ENCODE measurements around the gene AIMP2.
A peak's percentile ranks its signal among the peaks of the same experiment; 100 is the strongest.
"Not testable (repeated sequence)": the region's sequence is repeated elsewhere in the genome, so short reads cannot be mapped to it uniquely, and the experiment has no call there.

AIMP2 gene

DNA sequence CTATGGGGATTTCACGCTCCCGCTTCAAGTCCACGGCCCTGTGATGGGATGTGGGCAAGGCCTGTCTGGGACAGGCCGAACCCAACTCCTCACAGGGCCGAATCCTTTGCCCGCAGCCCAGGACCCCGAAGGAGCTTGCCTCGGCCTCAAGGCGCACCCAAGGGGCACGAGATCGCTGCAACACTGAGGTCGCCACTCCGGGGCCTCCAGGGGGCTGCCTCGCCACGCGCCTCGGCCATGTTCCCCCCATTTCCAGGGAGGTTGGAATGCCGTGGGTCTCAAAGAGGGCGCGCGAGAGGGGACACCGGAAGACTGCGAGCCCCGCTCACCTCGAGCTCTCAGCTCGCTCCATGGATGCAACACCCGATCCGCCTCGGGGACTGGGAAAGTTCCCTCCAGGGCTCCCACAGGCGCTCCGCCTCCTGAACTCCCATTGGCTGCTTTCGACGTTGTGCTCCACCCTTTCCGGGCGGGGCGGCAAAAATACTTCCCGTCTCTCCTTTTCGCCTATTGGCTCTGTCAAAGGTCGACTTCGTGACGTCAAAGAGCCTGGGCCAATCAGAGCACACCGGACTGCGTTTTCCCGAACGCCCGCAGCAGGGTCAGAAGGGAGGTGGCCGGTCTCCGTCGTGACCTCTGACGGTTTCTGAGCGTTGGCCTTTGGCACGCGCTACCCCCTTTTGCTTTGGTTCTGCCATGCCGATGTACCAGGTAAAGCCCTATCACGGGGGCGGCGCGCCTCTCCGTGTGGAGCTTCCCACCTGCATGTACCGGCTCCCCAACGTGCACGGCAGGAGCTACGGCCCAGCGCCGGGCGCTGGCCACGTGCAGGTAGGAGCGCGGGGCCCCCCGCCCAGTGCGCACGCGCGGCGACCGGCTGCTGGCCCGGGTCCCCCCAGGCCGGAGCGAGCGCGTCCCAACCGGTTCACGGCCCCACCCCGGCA is at the start of gene AIMP2, which contains the start of gene PMS2:
Gene AIMP2, plus strand, starts transcription at position 605 of the 944 bp plus-strand sequence. Its CDS starts 92 bp downstream, at position 697.
Gene PMS2, minus strand, starts transcription at position 382 of the 944 bp plus-strand sequence. Its CDS starts 30 bp downstream, at position 352.
- peak; percentile 99 for DNase-seq

DNA sequence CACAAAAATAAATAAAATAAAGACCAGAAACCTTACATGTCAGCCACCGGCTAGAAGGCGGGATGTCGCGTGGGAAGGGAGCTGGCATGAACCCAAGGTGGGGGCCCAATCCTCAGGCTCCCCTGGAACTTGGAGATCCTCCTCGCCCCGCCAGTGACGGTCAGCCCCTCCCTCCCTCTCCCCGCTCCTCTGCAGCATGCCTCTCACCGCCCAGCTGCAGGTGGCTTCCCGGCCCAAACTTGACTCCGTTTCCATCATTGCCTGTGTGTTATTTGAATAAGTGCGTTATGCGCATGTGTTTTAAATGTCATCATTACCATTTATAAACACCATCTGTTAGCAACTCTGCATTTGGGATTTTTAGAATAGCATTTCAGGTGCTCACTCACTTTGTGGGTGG is 45.9 kb upstream of the AIMP2 start:
- not testable (repeated sequence) for DNase-seq

DNA sequence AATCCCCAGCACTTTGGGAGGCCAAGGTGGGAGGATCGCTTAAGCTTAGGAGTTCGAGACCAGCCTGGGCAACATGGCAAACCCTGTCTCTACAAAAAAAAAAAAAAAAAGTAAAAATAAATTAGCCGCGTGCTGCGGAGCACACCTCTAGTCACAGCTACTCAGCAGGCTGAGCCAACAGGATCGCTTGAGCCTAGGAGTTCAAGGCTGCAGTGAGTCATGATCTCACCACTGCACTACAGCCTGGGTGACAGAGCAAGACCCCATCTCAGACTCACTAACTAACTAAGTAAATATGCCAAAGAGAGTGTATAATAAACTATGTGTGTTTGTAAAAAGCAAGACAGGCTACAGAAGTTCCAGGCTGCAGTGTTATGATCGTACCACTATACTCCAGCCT is 45.3 kb upstream of the AIMP2 start:
- not testable (repeated sequence) for DNase-seq

DNA sequence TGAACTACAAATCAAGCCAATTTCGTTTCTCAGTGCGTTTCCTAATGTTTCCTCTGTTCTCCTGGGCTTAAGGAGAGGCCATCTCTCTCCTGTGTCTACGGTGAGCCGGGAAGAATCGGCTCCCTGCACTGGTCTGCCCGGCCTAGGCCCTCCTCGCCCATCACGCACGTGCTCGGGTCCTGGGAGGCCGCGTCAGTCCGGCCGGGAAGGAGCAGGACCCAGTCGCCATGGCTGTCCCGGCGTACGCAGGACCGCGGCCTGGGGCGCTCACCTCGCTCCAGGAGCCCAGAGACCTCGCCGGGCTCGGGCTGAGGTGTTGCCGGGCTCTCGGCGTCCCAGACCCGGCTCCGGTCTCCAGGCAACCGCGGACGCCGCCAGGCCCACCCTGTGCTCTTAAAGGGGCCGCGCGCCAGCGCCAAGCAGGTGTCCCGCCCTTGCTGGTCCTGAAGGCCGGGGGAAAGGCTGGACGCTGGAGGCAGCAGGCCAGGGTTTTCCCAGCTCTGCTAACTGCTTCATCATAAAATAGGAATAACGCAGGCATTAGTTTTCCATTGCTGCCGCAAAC is 38.6 kb upstream of the AIMP2 start, which contains the start of gene RSPH10B:
Gene RSPH10B, minus strand, starts transcription at position 343 of the 565 bp plus-strand sequence. CDS start 3,573 bp downstream, outside the sequence.
- not testable (repeated sequence) for DNase-seq

DNA sequence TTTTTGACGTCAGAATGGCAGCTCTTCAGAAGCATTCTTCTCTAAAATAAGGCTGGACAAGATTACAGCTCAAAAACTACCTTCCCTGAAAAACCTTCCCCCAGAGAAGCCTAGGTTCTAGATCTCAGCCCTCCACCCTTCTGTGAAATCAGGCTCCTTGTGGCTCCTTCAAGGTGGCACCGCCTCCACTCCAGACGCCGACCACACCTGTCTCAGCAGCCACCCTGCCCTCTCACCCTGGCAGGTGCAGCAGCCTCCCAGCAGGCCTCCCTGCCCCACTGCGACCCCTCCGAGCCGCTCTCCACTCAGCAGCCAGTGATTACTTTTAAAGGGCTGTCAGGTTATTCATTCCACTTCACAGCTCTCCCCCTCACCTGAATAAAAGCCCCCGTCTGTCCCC is 35.5 kb upstream of the AIMP2 start:
- not testable (repeated sequence) for DNase-seq

DNA sequence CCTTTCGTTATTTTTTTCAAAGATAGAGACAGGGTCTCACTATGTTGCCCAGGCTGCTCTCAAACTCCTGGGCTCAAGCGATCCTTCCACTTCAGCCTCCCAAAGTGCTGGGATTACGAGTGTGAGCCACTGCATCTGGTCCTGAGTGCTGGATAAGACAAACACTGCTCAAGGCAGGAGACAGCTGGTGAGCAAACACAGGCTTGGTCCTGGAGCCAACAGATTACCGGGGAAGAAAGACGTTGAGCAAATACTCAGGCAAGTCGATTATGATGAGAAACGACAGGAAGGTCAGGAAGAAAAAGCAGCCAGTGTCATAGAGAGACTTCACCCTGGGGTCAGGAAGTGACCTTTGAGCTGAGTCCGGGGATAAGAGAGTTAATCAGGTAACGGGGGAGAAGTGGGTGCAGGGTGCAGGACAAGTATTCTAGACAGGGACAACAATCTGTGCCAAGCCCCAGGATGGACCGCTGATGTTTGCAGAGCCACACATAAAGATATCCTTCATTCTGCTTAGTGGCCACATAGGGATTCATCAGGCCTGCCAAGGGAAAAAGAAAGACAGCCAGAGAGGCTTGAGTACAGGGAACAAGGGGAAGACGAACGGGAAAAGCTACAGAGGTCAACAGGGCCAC is 29.3 kb upstream of the AIMP2 start:
- DNase-seq = not testable (repeated sequence)

DNA sequence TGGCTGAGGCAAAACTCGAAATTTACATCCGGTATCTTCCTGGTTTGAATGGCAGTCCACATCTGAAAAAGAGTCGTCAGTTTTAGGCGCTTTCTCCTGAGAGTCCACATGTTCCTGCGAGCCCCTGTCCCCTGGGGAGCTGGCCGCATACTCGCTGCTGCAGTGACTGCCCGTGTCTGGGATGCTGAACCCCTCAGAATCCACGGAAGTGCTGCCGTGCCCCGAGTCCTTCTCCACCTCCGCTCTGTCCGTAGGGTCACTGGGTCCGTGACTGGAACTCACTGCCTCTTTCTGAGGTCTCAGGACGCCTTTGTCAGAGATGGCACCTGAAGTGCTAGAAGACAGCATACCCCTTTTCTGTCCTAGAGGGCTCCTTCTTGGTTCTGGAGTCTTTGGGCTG is 22.0 kb upstream of the AIMP2 start:
- DNase-seq = not testable (repeated sequence)

DNA sequence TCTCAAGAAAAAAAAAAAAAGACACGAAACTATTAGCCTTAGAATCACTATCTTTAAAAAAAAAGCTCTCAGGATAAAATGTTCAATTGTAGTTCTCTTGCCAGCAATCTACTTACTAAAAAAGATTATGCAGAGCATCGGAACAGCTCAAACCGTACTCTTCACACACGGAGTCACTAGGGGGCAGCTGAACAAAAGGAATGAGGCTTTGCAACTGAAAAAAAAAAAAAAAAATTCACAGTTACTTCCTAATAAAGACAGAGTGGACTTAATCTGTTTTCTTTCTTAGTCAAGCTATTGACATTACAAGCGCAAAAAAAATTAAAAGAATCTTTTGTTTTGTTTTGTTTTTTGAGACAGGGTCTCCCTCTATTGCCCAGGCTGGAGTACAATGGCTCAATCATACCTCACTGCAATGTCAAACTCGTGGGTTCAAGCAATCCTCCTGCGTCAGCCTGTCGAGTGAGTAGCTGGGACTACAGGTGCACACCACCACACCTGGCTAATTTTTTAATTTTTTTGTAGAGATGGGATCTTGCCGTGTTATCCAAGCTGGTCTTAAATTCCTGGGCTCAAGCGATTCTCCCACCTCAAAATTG is 11.8 kb upstream of the AIMP2 start:
- DNase-seq = peak; percentile 90

DNA sequence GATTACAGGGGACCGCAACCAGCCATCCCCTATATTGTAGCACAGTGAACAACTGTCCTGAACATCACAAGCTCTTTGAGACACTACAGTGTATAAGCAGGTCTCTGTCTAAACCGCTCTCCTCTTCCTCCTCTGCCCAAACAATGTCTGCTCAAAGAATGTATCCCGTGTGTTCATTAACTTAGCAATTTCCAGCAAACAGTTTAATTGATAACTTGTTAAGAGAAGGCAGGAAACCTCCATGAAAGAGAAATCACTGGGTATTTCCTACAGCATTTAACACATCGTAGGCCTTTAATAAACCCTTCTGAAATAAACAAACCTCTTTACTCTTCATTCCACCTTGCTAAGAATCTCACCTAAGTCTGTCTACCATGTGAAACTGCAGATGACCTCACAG is 1.7 kb upstream of the AIMP2 start:
- DNase-seq = no peak

DNA sequence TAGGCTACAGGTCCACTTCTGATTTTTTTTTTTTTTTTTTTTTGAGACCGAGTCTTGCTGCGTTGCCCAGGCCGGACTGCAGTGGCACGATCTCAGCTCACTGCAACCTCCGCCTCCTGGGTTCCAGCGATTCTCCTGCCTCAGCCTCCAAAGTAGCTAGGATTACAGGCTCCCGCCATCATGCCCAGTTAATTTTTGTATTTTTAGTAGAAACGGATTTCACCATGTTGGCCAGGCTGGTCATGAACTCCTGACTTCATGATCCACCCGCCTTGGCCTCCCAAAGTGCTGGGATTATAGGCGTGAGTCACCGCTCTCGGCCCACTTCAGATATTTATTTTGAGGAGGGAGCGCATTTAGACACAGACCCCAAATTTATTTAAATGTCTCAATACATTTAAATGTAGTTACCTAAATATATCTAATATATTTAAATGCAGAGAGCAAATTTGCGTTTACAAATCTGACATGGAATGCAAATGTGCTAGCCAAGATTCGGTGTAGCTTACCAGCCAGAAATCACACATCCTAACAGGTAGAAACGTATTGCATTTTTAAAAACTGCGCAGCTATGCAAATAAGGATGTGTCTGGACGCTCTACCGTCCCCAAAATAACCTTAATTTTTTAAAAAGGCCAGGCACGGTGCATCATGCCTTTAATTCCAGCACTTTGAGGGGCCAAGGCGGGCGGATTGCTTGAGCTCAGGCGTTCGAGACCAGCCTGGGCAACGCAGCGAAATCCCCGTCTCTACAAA is 1.1 kb upstream of the AIMP2 start:
- not testable (repeated sequence) for DNase-seq

DNA sequence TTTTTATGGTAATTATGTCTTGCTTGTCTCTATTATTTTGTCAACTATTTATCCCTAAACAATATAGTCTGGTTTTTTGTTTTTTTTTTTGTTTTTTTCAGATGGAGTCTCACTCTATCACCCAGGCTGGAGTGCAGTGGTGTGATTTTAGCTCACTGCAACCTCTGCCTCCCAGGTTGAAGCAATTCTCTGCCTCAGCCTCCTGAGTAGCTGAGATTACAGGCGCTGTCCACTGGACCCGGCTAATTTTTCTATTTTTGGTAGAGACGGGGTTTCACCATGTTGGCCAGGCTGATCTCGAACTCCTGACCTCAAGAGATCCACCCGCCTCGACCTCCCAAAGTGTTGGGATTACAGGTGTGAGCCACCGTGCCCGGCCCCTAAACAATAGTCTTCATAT is 1.3 kb downstream of the AIMP2 start:
- not testable (repeated sequence) for DNase-seq

DNA sequence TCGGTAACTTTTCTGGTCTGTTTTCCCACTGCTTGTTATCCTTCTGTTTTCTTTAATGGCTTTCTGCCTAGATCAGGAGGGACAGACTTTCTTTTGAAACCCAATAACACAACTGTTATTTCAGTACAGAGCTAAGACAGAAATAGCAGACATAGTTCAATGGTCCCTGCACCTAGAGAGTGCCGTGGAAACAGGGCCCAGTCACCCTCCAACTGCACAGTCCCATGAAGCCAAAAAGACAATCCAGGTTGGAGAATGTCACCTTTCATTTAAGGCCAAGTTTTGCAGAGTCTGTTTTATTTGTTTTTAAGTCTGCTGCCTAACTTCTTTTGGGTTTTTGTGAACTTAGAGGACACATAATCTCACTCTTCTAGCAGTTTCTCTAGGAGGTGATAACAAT is 2.5 kb downstream of the AIMP2 start:
- no peak for DNase-seq

DNA sequence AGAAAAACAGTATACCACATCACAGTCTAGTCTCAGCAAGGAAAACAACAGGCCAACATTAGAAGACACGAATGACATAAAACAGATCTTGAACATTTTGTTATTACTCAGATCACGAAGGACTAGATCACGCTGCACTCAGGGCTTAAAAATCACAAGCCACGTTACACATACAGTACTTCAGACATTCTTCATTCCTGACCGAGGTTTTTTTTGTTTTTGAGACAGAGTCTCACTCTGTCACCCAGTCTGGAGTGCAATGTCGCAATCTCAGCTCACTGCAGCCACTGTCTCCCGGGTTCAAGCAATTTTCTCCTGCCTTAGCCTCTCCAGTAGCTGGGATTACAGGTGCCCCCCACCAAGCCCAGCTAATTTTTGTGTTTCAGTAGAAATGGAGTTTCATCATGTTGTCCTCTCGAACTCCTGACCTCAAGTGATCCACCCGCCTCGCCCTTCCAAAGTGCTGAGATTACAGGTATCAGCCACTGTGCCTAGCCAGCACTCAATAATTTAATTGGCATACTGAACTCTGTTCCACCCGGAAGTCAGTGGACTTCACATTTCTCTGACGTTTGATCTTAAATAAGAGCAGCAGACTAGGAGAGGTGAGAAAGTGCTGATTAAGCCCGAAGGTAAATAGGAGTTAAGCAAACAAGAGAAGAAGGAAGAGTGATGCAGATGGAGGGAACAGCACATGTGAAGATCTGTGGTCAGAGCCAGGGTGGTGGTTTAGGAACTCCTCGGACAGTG is 3.5 kb downstream of the AIMP2 start:
- DNase-seq = no peak

DNA sequence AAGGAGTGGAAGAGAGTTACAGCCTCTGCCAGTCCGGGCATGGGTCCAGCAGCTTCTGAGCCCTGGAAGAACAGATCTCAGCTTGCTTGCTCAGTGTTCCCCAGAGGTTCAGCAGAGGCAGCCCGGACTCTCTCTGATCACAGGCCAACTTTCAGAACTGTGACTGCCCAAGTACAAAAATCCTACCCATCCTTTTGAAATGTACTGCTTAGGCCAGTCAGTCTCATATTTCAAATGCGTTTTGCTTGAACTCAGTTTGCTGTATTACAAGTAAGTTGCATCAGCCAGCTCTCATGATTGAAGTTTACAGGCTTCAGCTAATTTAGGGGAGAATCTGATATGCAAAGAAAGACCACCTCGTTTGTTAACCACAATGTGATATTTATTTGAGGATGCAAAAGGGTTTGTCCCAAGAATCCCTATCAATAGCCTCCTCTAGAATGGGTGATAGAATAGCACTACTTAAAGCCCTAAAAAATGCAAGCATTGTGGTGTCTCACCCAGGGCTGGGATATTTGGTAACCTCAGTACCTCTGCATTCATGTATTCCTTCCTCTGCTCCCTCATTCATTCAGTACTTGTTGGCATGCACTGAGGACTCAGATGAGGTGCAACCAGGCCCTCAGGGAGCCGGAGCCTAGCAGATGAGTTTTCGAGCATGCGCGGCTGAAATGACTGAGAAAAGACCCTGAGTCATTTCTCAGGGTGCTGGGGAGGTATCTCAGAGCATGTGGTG is 7.0 kb downstream of the AIMP2 start:
- DNase-seq = no peak

DNA sequence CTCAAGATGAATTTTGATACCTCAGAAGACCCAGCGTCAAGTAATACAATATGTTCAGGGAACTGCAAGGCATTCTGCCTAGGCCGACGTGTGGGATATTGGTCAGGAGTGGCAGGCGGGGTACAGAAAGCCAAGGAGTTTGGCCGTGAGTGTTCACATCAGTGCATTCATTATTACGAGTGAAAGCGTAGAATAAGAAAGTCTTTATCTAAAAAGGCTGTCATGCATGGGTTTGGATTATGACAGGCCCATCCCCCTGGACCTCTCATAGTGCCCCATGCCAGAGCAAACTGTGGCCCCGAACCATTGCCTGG is 7.5 kb downstream of the AIMP2 start:
- no peak for DNase-seq

DNA sequence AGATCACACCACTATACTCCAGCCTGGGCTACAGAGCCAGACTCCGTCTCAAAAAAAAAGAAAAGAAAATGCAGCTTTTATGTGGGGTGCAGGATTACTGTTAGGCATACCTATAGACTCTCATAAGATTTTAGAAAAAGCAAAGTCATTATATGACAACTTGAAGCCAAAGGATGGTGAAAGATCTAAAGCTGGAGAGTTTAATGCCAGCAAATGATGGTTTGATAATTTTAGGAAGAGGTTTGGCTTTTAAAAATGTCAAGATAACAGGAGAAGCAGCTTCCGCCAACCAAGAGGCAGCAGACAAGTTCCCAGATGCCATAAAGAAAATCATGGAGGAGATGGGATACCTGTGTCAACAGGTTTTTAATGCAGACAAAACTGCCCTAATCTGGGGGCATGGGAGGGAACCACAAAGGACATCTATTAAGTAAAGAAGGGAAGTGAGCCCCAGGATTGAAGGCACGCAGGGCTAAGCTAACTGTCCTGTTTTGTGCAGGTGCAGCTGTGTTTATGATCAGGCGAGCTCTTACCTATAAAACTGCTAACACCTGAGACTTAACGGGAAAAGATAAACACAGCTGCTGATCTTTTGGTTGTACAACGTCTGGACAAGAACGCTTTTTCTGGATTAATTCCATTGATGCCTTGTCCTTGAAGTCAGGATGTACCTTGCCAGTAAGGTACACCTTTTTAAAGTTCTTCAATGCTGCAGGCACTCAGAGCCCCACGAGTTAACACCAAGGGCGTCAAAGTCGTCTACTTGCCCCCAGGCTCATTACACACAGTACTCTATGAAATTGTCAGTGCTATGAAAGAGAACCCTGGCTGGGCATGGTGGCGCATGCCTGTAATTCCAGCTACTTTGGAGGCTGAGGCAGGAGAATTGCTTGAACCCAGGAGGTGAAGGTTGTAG is 11.6 kb downstream of the AIMP2 start:
- DNase-seq = no peak

DNA sequence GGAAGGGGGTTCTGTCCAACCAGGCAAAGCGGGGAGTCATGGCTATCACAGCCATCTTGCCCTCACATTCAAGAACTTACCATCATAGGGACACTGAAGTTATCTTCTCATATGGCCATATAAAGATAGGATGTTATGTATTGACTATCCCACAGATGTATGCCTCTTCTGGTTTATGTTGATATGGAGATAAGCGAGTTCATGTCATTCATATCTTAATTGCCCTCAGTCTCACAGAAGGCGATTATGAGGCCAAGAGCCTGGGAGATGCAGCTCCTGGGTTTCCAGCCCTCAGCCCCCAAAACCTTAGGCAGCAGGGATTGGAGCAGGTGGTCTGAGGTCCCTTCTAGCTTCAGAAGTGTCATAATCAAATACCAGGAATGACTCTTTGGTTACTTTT is 13.6 kb downstream of the AIMP2 start:
- peak; percentile 60 for DNase-seq

DNA sequence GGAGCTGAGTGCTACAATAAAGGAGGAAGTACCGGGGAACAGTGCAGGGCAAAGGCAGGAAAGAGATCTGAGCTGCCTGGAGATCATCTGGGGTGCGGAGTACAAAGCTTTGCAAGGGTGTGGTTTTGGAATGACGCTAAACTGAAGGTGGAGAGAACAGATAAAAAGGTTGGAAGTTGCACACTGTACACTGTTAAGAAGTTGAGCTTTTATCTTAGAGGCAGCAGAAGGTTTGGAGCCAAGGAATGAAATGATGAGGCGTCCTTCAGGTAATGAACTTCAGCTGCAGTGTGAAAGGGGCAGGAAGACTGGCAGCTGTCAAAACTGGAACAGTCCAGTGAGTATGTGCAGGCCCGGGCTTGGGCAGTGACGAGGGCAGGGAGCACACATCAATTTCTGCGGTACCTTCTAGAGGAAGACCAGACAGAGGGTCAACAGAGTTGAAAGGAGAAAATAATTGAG is 14.9 kb downstream of the AIMP2 start:
- peak; percentile 96 for DNase-seq

DNA sequence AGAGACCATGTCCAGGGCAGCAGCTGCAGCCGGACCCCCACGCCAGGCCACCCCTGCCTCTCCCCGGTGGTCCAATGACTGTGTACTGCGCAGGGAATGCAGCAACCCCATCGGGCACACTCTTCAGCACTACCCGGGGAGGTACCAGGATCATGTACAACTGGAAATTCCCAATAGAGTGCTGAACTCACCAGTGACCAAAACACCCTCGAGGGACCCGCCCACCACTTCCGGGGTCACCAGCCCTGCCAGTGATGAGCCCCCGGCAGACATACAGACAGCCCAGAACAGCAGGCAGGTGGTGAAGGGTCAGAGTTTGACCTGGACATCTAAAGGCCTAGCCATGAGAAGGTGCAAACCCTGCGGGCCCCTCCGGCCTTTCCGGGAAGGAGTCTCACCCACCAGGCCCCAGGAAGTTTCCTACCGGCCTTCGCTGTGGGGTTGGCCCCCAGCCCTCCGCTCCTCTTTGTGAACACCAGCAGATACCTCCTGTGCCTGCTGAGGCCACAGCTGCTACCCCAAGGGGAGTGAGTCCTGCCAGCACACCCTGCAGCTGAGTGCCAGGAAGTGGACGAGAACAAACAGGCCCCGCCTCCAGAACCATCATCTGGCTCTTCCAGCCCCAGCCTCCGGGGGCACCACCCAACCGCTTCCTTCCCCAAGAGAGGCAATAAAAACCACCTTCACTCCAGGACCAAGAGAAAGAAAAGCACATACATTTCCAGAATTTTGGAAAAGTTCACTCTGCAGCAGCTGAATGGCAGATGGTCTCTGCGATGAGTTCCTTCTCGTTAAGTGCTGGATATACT is 17.1 kb downstream of the AIMP2 start:
- DNase-seq = peak; percentile 95

All from hematopoietic multipotent progenitor cell treated with erythropoietin and hydrocortisone succinate and interleukin-3 and kit ligand, for 6 days (in vitro differentiated cells).